Measurements from ENCODE around the gene DNAJC1.

DNA sequence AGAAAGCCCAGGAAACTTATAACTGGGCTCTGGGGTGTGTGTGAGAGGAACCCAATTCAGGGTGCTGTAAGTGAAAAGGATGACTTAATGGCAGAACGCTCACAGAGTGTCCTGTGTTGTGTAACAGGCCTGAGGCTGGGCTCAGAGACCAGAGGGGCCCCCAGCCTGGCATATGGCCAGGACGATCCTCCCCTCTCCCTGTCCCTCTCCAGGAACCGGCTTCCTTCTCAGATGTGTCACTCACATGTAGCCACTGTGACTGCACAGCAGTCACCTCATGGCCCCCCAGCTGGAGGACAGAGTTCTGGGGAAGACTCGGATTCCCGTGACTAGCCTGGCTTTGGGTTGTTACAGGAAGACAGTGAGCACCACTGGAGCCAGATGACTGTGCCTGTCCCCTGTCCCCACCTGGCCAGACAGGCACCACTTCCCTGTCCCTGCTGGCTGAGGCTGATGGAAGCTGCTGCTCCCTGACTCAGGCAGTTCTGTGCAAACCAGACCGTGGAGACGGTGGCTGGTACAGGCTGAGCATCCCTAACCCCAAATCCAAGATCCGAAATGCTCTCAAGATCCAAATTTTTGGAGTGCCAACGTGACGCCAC lies 249.0 kb downstream of the DNAJC1 start:
- no peak for TF ChIP-seq EZH2 (IDR thresholded peaks at IDR 0.05; ENCODE audit: low read depth)
- TF ChIP-seq, protein P1, sequence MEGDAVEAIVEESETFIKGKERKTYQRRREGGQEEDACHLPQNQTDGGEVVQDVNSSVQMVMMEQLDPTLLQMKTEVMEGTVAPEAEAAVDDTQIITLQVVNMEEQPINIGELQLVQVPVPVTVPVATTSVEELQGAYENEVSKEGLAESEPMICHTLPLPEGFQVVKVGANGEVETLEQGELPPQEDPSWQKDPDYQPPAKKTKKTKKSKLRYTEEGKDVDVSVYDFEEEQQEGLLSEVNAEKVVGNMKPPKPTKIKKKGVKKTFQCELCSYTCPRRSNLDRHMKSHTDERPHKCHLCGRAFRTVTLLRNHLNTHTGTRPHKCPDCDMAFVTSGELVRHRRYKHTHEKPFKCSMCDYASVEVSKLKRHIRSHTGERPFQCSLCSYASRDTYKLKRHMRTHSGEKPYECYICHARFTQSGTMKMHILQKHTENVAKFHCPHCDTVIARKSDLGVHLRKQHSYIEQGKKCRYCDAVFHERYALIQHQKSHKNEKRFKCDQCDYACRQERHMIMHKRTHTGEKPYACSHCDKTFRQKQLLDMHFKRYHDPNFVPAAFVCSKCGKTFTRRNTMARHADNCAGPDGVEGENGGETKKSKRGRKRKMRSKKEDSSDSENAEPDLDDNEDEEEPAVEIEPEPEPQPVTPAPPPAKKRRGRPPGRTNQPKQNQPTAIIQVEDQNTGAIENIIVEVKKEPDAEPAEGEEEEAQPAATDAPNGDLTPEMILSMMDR (conservative IDR thresholded peaks at IDR 0.05) = no peak
